ENCODE measurements around the gene CERS2. TPM values are rescaled to one million over a fixed set of nuclear protein-coding genes. Genes with fewer than 3 reads are reported as not detected.

CERS2 gene
- total RNA-seq, 1 experiment from 2014 or later = 226 TPM

DNA sequence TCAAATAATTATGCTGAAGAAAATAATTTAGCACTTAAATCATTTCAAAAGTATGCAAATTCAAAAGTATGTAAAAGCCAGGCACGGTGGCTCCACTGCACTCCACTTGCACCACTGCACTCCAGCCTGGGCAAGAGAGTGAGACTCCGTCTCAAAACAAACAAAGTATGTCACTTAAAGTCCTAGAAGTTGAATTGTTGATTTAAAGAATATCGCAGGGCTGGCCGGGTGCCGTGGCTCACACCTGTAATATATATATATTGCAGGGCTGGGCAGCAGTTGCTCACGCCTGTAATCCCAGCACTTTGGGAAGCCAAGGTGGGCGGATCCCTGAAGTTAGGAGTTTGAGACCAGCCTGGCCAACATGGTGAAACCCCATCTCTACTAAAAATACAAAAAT, 57.2 kb downstream of the CERS2 start:
- no peak for TF ChIP-seq CTCF (IDR thresholded peaks at IDR 0.05; ENCODE audit: unreplicated experiment)
- no peak overlapping the region for H3K27ac Mint-ChIP-seq (ENCODE audit: unreplicated experiment)
- CTCF ChIA-PET = no interaction called here
- H3K36me3 Mint-ChIP-seq (ENCODE audit: insufficient read depth, unreplicated experiment) = no peaks in the 10 kb centered on the region
- H3K4me1 Mint-ChIP-seq (ENCODE audit: low read depth, unreplicated experiment) = peaks cover 5% of the 10 kb centered on the region
- no TSS peak for BruUV-seq (replicated peaks)
- H3K4me3 Mint-ChIP-seq (ENCODE audit: low read depth, unreplicated experiment) = no peak overlapping the region
- no peaks in the 10 kb centered on the region for H3K9me3 Mint-ChIP-seq (ENCODE audit: low read depth, unreplicated experiment)
- no peak for DNase-seq
- H3K27me3 Mint-ChIP-seq (ENCODE audit: unreplicated experiment) = no peaks in the 10 kb centered on the region
- intact Hi-C loops (cut with micrococcal nuclease; ENCODE audit: unreplicated experiment) = no loop called here

Other genes with a start within 250 kb of the CERS2 start
- 144 and 226 TPM in 2 replicates for gene CTSS, start 209.1 kb downstream of the CERS2 start, total RNA-seq (2022)
- gene CTSK, start 166.6 kb downstream of the CERS2 start, total RNA-seq (2022) = 5.5 and 5.9 TPM in 2 replicates
- gene ARNT, start 98.2 kb downstream of the CERS2 start, total RNA-seq (2022) = 27.9 and 31.1 TPM in 2 replicates
- gene CTXND2, start 87.7 kb downstream of the CERS2 start, total RNA-seq (2022) = not detected in 2 replicates
- 64.9 and 70.6 TPM in 2 replicates for gene SETDB1, start 48.5 kb downstream of the CERS2 start, total RNA-seq (2022)
- gene ANXA9, start 7.5 kb upstream of the CERS2 start, total RNA-seq (2022) = 15.4 and 20.1 TPM in 2 replicates
- gene MINDY1, start 32.1 kb upstream of the CERS2 start, total RNA-seq (2022) = 17.2 and 17.6 TPM in 2 replicates
- 15.9 and 16.0 TPM in 2 replicates for gene PRUNE1, start 33.6 kb upstream of the CERS2 start, total RNA-seq (2022)
- gene BNIPL, start 61.8 kb upstream of the CERS2 start, total RNA-seq (2022) = 1.2 and 2.4 TPM in 2 replicates
- 8.5 and 9.5 TPM in 2 replicates for gene C1orf56, start 72.9 kb upstream of the CERS2 start, total RNA-seq (2022)
- gene CDC42SE1, start 84.8 kb upstream of the CERS2 start, total RNA-seq (2022) = 103 and 110 TPM in 2 replicates
- gene MLLT11, start 85.6 kb upstream of the CERS2 start, total RNA-seq (2022) = 1.5 and 2.1 TPM in 2 replicates
- gene GABPB2, start 95.9 kb upstream of the CERS2 start, total RNA-seq (2022) = 10.9 and 13.6 TPM in 2 replicates
- 2.2 and 2.5 TPM in 2 replicates for gene SEMA6C, start 171.8 kb upstream of the CERS2 start, total RNA-seq (2022)
- gene TNFAIP8L2, start 181.8 kb upstream of the CERS2 start, total RNA-seq (2022) = not detected in 2 replicates
- 7.6 and 9.7 TPM in 2 replicates for gene LYSMD1, start 191.1 kb upstream of the CERS2 start, total RNA-seq (2022)
- gene SCNM1, start 191.3 kb upstream of the CERS2 start, total RNA-seq (2022) = 47.3 and 49.8 TPM in 2 replicates
- 1.6 and 2.1 TPM in 2 replicates for gene TMOD4, start 201.1 kb upstream of the CERS2 start, total RNA-seq (2022)
- 91.4 and 111 TPM in 2 replicates for gene VPS72, start 215.4 kb upstream of the CERS2 start, total RNA-seq (2022)
- gene PIP5K1A, start 223.7 kb upstream of the CERS2 start, total RNA-seq (2022) = 86.6 and 96.2 TPM in 2 replicates

Measured in Calu3 (cell line).